Activated effector memory CD4-positive, alpha-beta T cell treated with Interleukin-2 at 50 U/mL for 16 hours (primary cell): ENCODE measurements around the gene MEF2C.

Source experiments
- DNase-seq: peaks from one replicate; pipeline ENCODE4 v3.0.0-alpha.2; 2020

MEF2C gene

GRCh38 chr5:88671106-88671504, 211.9 kb downstream of the MEF2C start:
- no peak for DNase-seq

GRCh38 chr5:88670461-88670860, 212.5 kb downstream of the MEF2C start:
- no peak for DNase-seq

GRCh38 chr5:88669371-88670050, 213.5 kb downstream of the MEF2C start:
- no peak for DNase-seq

- DNase-seq = no peak
Measured at GRCh38 chr5:88667496-88668201, 215.3 kb downstream of the MEF2C start.
